Transverse colon (tissue), 4 donors: ENCODE results near the gene TBC1D9B. TPM values are rescaled to one million over a fixed set of nuclear protein-coding genes. Genes with fewer than 3 reads are reported as not detected.
A peak's percentile ranks its signal among the peaks of the same experiment; 100 is the strongest.

Experiments used
- DNase-seq: peaks from one replicate; pipeline ENCODE4 v3.0.0-alpha.2; 2019
- H3K27ac ChIP-seq, 4 donors: fragments of 200-600 bp; sonication (generic); 2 replicates each; pipeline ENCODE4 v1.5.1; 2016 to 2018; ENCODE audit warnings: inconsistent platforms in 4 of 4
- H3K27me3 ChIP-seq: fragments of 200-600 bp; sonication (generic); 2 replicates; pipeline ENCODE4 v1.5.1; 2017; ENCODE audit warnings: inconsistent platforms
- H3K36me3 ChIP-seq, 4 donors: fragments of 200-600 bp; sonication (generic); 2 replicates each; pipeline ENCODE4 v1.5.1; 2017 to 2019; ENCODE audit warnings: inconsistent platforms in 4 of 4
- H3K4me1 ChIP-seq, 4 donors: fragments of 200-600 bp; sonication (generic); 2 replicates each; pipeline ENCODE4 v1.5.1; 2017 to 2020; ENCODE audit warnings: inconsistent platforms in 4 of 4
- H3K4me3 ChIP-seq, 4 donors: fragments of 200-600 bp; sonication (generic); 1 replicate in 1 of 4; 2 replicates in 3 of 4; pipeline versions ENCODE4 v1.5.1 to v1.6.1; 2017 to 2019; ENCODE audit warnings: inconsistent platforms in 4 of 4
- H3K9me3 ChIP-seq, 2 donors: fragments of 200-600 bp; sonication (generic); 2 replicates each; pipeline ENCODE4 v1.5.1; 2017 to 2019; ENCODE audit warnings: inconsistent platforms in 2 of 2
- CTCF ChIP-seq, 5 experiments: fragments of 200-600 bp in 3 of 5; fragments of 450-650 bp in 2 of 5; sonication (generic) in 3 of 5; IDR thresholded peaks; 1 replicate in 2 of 5; 2 replicates in 3 of 5; pipeline ENCODE4 v1.5.1; 2016 to 2017; ENCODE audit warnings: antibody characterized with exemption in 5 of 5, inconsistent platforms in 3 of 5, mild to moderate bottlenecking in 2 of 5, moderate library complexity in 1 of 5
- EP300 ChIP-seq: sonication (generic); formaldehyde crosslinking; IDR thresholded peaks from one replicate; pipeline ENCODE4 v1.6.1; 2017; ENCODE audit warnings: antibody characterized with exemption, low read depth
- POLR2A ChIP-seq: fragments of 450-650 bp; IDR thresholded peaks from one replicate; pipeline ENCODE4 v1.6.1; 2016; ENCODE audit warnings: antibody characterized with exemption, mild to moderate bottlenecking, moderate library complexity
- POLR2AphosphoS5 ChIP-seq, 3 donors: sonication (generic); formaldehyde crosslinking; IDR thresholded peaks; one replicate each; pipeline ENCODE4 v1.6.1; 2016; ENCODE audit warnings: antibody characterized with exemption in 3 of 3
- WGBS, 2 donors: methylation state at CpG; one replicate each; pipeline ENCODE4 v1.1.5; 2018; ENCODE audit warnings: low coverage in 1 of 2; 5-methylcytosine and 5-hydroxymethylcytosine counted together
- in situ Hi-C, 4 donors: fragments of 200-750 bp; cut with MboI; loops; one replicate each; pipeline versions ENCODE4 v1.15.0 to v1.15.1; 2017; ENCODE audit warnings: low sequenced_read_pairs in 3 of 4, low pct_ligation_motif_present in 1 of 4, low pct_unique_long_range_greater_than_20kb in 1 of 4
- intact Hi-C: fragments of 100-400 bp; cut with DNase I; formaldehyde crosslinking; loops from one replicate; pipeline ENCODE4 v1.15.1; 2023; ENCODE audit warnings: low total_unique reads
- total RNA-seq, 4 donors: library from RNA; depleted of rRNA; stranded (reverse); fragments of >200 nt; gene quantifications; one replicate each; pipeline ENCODE4 v1.1.0, GENCODE V29; 2016

Gene TBC1D9B
- total RNA-seq, 4 donors from 2014 or later = 90.5 to 178 (median 127) TPM

GRCh38 chr5:179820483-179821297, 87.0 kb downstream of the TBC1D9B start, which contains the start of gene SQSTM1:
TSS of gene SQSTM1 (plus strand) at chr5:179820905. CDS start at chr5:179820937, 32 bp downstream.
- Histone ChIP-seq H3K27ac (peak within 1 kb of the TSS; percentile 99 to 100 (median 100)), H3K9me3 (no peaks in the 10 kb centered on the region), H3K4me3 (peak within 1 kb of the TSS; percentile 82 to 99 (median 95)), H3K27me3 (no peaks in the 10 kb centered on the region), H3K4me1 (peaks cover 50 to 80% (median 78%) of the 10 kb centered on the region in 4 donors), H3K36me3 (peaks cover 0 to 23% (median 8%) of the 10 kb centered on the region in 4 donors)
- 1% methylated on average over 62 of the region's 81 CpGs; no CpG with 5 or more reads in 1 of the 2 donors for WGBS, 2 donors
- TF ChIP-seq POLR2AphosphoS5 (IDR thresholded peaks at IDR 0.05) = peak; percentile 99 to 100 (median 100)
- TF ChIP-seq POLR2A = peak; percentile 99
- TF ChIP-seq CTCF (IDR thresholded peaks at IDR 0.05) = peak in 2 of 5 experiments; percentile 9 to 32
- no peak for TF ChIP-seq EP300
- intact Hi-C loops (loop anchor here (2.0 kb wide), 1 partner anchor 14 kb away; the partner anchor contains the start of gene MGAT4B), in situ Hi-C loops (no loop called here)
- DNase-seq = peak; percentile 88

GRCh38 chr5:179820127-179820482, 87.6 kb downstream of the TBC1D9B start:
- Histone ChIP-seq H3K27me3 (no peaks in the 10 kb centered on the region), H3K4me1 (peaks cover 49 to 74% (median 72%) of the 10 kb centered on the region in 4 donors), H3K36me3 (peaks cover 0 to 17% (median 6%) of the 10 kb centered on the region in 4 donors), H3K9me3 (no peaks in the 10 kb centered on the region), H3K27ac (peak overlapping the region; percentile 99 to 100 (median 100)), H3K4me3 (peak overlapping the region; percentile 82 to 99 (median 95))
- TF ChIP-seq POLR2AphosphoS5 (IDR thresholded peaks at IDR 0.05) = no peak
- DNase-seq = no peak
- 27% methylated on average over 12 of the region's 12 CpGs; no CpG with 5 or more reads in 1 of the 2 donors for WGBS, 2 donors
- in situ Hi-C loops = no loop called here
- intact Hi-C loops = loop anchor here (2.0 kb wide), 1 partner anchor 13 kb away; the partner anchor contains the start of gene MGAT4B

GRCh38 chr5:179819296-179820126, 88.2 kb downstream of the TBC1D9B start:
- Histone ChIP-seq H3K27me3 (no peaks in the 10 kb centered on the region), H3K4me1 (peaks cover 46 to 68% (median 66%) of the 10 kb centered on the region in 4 donors), H3K27ac (peak overlapping the region; percentile 99 to 100 (median 100)), H3K9me3 (no peaks in the 10 kb centered on the region), H3K4me3 (peak overlapping the region; percentile 82 to 99 (median 95)), H3K36me3 (peaks cover 0 to 12% (median 6%) of the 10 kb centered on the region in 4 donors)
- TF ChIP-seq POLR2AphosphoS5 (IDR thresholded peaks at IDR 0.05) = no peak
- TF ChIP-seq EP300 = no peak
- TF ChIP-seq CTCF (IDR thresholded peaks at IDR 0.05) = no peak
- intact Hi-C loops = loop anchor here (2.0 kb wide), 1 partner anchor 13 kb away; the partner anchor contains the start of gene MGAT4B
- DNase-seq = peak; percentile 77
- WGBS, 2 donors = 19% methylated on average over 19 of the region's 26 CpGs; no CpG with 5 or more reads in 1 of the 2 donors
- in situ Hi-C loops = no loop called here

GRCh38 chr5:179818746-179819295, 88.9 kb downstream of the TBC1D9B start:
- in situ Hi-C loops (no loop called here), intact Hi-C loops (no loop called here)
- no peaks in the 10 kb centered on the region for H3K9me3 ChIP-seq
- H3K27me3 ChIP-seq = no peaks in the 10 kb centered on the region
- TF ChIP-seq CTCF (IDR thresholded peaks at IDR 0.05) (no peak), POLR2A (peak; percentile 82), EP300 (peak; percentile 93), POLR2AphosphoS5 (IDR thresholded peaks at IDR 0.05) (peak; percentile 91 to 92 (median 91))
- peak overlapping the region; percentile 99 to 100 (median 100) for H3K27ac ChIP-seq
- peaks cover 0 to 5% (median 2%) of the 10 kb centered on the region in 4 donors for H3K36me3 ChIP-seq
- H3K4me1 ChIP-seq = peaks cover 39 to 61% (median 59%) of the 10 kb centered on the region in 4 donors
- 2% methylated on average over 34 of the region's 35 CpGs; no CpG with 5 or more reads in 1 of the 2 donors for WGBS, 2 donors
- peak; percentile 97 for DNase-seq
- H3K4me3 ChIP-seq = peak overlapping the region; percentile 24 to 99 (median 58)
